Right cardiac atrium (tissue), 5 donors: ENCODE measurements around the gene CDKAL1. TPM values are rescaled to one million over a fixed set of nuclear protein-coding genes. Genes with fewer than 3 reads are reported as not detected.

Experiments used
- ATAC-seq, 2 donors: fragments of 200-7000 bp; cut with Tn5 transposase; one replicate each; pipeline versions ENCODE4 v1.8.0 to v1.9.1; 2020; ENCODE audit warnings: moderate library complexity in 2 of 2, mild to moderate bottlenecking in 1 of 2
- DNase-seq, 3 donors: peaks; one replicate each; pipeline ENCODE4 v3.0.0-alpha.2; 2020
- H3K27ac ChIP-seq: one replicate; pipeline ENCODE4 v1.5.1; 2013; ENCODE audit warnings: mild to moderate bottlenecking, low read length, control low read depth, moderate library complexity
- H3K27me3 ChIP-seq: one replicate; pipeline ENCODE4 v1.6.1; 2013; ENCODE audit not compliant: control insufficient read depth, insufficient read depth
- H3K4me1 ChIP-seq: one replicate; pipeline ENCODE4 v1.6.1; 2013; ENCODE audit warnings: low read length; ENCODE audit not compliant: control insufficient read depth, insufficient read depth
- H3K4me3 ChIP-seq: one replicate; pipeline ENCODE4 v1.5.1; 2013; ENCODE audit warnings: low read length, control low read depth
- H3K9me3 ChIP-seq: one replicate; pipeline ENCODE4 v1.6.1; 2013; ENCODE audit warnings: low read length; ENCODE audit not compliant: control insufficient read depth
- WGBS: extraction: QIAGEN DNeasy Blood & Tissue Kit; methylation state at CpG from one replicate; pipeline ENCODE4 v1.1.7; 2013; 5-methylcytosine and 5-hydroxymethylcytosine counted together
- intact Hi-C, 4 donors: fragments of 100-400 bp; cut with DNase I; formaldehyde crosslinking; loops; one replicate each; pipeline versions ENCODE4 v1.11.0 to v1.14.0; 2022 to 2023
- polyA plus RNA-seq: library from polyadenylated mRNA; stranded (reverse); fragments of 200-250 nt; gene quantifications from one replicate; pipeline ENCODE4 v1.2.3, GENCODE V29; 2013
- total RNA-seq, 4 donors: library from RNA; stranded (reverse); fragmentation: NEBNext Ultra II Directional; extraction: Animal tissue kit (Norgen Biotek cat#: 25700); gene quantifications; one replicate each; pipeline ENCODE4 v1.2.1, GENCODE V29; 2021
- donor health status: healthy with polysubstance abuse.
- donor health status: DM: no; HTN: yes; CAD: no.
- donor health status: DM: no; HTN: no; CAD: no.
- donor health status: DM: no; HTN: yes; CAD: no; lungs with severe emphysema.
- donor health status: DM: yes; HTN: yes; CAD: no.

The CDKAL1 gene
- total and polyA plus RNA-seq, 5 donors = 3.6 to 11.5 (median 10.8) TPM

DNA sequence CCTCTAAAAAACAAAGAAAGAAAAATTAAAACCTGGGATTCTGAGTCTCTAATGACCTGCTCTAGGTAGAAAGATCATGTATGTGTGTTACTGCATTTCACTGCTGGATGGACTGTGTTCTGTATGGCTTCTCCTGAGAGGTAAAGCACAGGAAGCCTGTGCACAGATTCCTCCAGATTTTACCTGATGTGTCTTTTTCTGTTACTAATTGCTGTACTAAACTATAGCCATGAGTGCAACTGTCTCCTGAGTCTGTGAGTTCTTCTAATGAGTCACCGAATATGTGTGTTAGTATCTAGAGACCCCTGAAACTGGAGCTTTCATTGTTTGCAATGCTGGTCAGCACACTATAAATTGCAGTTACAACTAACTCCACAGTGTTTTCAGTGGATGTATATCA is 270.8 kb downstream of the CDKAL1 start:
- Histone ChIP-seq H3K4me3 (no peak overlapping the region), H3K27me3 (no peaks in the 10 kb centered on the region), H3K9me3 (no peaks in the 10 kb centered on the region), H3K27ac (no peak overlapping the region), H3K4me1 (no peaks in the 10 kb centered on the region)
- 70% methylated on average over 1 of the region's 1 CpG for WGBS
- ATAC-seq (no peak), DNase-seq (no peak)
- intact Hi-C loops = no loop called here

DNA sequence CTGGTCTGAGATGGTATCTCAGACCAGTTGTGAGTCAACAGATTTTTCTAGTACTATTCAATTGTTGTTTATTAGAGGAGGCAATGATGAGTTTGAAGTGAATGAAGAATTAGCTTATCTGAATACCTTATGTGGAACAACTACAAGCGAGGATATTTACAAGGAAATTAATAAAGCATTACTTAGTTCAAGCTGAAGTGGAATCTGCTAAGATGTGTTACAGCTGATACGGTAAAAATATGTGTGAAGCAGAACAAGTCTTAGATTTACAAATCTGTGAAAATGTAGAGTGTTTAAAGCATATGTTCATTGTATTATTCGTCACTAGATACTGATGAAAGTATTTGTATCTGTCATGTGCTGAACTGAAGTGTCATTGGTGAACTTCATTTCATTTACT is 272.4 kb downstream of the CDKAL1 start:
- Histone ChIP-seq H3K4me1 (peaks cover 5% of the 10 kb centered on the region), H3K4me3 (no peak overlapping the region), H3K27ac (no peak overlapping the region), H3K27me3 (no peaks in the 10 kb centered on the region), H3K9me3 (no peaks in the 10 kb centered on the region)
- DNase-seq = no peak
- WGBS = 97% methylated on average over 3 of the region's 3 CpGs
- intact Hi-C loops = no loop called here
- ATAC-seq = no peak

DNA sequence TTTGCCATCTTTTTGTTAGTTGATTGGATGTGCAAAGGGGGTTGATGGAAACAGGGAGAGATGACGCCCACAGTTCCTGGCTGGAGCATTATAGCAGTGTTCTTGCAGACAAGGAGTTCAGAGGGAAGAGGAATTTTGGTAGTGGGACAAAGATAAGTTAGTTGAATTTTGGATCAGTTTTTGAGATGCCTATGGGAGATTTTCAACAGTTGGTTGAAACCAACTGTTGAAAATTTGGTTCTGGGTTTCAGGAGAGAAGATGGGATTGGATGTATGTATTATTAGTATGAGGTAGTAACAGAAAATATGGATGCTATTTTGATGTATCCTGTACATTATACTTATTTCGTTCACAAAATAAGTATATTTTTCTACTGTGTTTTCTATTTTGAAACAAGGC is 274.2 kb downstream of the CDKAL1 start:
- ATAC-seq (no peak), DNase-seq (no peak)
- intact Hi-C loops = no loop called here
- WGBS = 61% methylated on average over 2 of the region's 2 CpGs
- Histone ChIP-seq H3K27me3 (no peaks in the 10 kb centered on the region), H3K4me3 (no peak overlapping the region), H3K27ac (no peak overlapping the region), H3K4me1 (peaks cover 5% of the 10 kb centered on the region), H3K9me3 (no peaks in the 10 kb centered on the region)

DNA sequence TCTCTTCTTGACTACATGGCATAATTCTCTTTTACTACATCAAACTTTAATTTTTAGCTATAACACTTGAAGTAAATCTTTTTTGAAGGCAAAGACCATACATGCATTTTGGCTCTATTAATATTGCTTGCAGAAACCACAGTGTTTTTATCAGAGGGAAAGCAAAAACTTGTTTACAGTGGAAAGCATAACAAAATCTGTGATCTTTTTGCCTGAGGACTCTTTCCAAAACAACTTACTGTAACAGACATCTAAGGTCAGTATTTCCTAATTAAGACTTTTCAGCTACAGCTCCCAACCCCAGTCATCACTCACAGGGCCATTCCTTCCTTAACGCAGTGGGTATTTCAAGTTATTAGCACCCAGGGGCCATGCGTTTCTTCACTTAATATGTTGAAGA is 274.7 kb downstream of the CDKAL1 start:
- ATAC-seq = peak in 1 of 2 donors; percentile 76

DNA sequence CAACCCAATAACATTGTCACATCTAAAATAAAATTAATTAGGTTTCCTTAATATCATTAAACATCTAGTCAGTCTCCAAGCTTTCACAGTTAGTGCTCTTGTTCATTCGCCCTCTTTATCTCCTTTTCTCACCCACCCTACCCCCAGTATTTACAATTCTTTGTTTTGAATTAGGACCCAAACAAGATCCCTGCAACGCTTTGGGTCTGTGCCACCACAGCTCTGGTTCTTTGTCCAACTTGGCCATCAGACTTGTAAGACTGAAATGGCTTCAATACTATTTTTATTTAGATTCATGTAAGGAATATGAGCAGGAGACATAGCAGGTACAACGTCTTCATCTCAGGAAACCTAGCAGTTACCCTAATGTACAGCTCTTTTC is 276.5 kb downstream of the CDKAL1 start:
- peak; percentile 49 to 70 (median 53) for DNase-seq
- 44% methylated on average over 3 of the region's 3 CpGs for WGBS
- ATAC-seq = no peak
- Histone ChIP-seq H3K27ac (no peak overlapping the region), H3K27me3 (no peaks in the 10 kb centered on the region), H3K4me3 (no peak overlapping the region), H3K4me1 (peaks cover 5% of the 10 kb centered on the region), H3K9me3 (no peaks in the 10 kb centered on the region)
- intact Hi-C loops = no loop called here

More for the DNA sequence above, 274.7 kb downstream of the CDKAL1 start:
- peaks cover 5% of the 10 kb centered on the region for H3K4me1 ChIP-seq
- H3K27me3 ChIP-seq = no peaks in the 10 kb centered on the region
- no peak overlapping the region for H3K4me3 ChIP-seq
- DNase-seq = no peak
- intact Hi-C loops = no loop called here
- H3K27ac ChIP-seq = no peak overlapping the region
- H3K9me3 ChIP-seq = no peaks in the 10 kb centered on the region
- 46% methylated on average over 2 of the region's 2 CpGs for WGBS

DNA sequence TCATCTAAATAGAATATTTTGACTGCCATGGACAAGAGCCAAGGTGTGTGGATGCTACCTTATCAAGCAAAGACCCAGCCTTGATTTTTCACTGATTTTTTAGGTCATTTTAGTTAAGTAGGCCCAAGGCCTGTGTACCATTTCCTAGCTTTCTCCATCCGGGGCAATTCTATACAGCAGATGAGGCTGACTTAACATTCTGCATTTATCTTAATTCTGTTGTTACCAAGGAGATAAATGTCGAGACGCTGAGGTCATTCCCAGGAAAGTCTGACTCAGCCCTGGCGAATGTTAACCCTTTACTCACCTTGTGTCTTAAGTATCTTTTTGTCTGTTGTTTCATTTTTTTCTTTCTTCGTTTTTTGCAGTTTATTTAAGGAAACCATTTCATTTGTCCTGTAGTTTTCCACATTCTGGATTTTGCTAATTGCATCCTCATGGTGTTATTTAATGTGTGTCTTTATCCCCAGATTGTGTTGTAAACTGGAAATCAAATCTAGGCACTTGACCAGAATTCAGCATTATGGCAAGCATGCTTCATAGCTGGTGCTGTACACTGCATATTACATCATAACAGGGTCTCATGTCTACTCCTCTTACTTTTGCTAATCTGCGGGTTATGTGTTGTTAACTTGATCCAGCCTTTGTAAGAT is 277.0 kb downstream of the CDKAL1 start:
- no peak overlapping the region for H3K4me3 ChIP-seq
- H3K4me1 ChIP-seq = peaks cover 5% of the 10 kb centered on the region
- H3K27me3 ChIP-seq = no peaks in the 10 kb centered on the region
- H3K27ac ChIP-seq = no peak overlapping the region
- no peaks in the 10 kb centered on the region for H3K9me3 ChIP-seq
- intact Hi-C loops = no loop called here
- no peak for DNase-seq
- ATAC-seq = peak; percentile 33 to 51
- 22% methylated on average over 6 of the region's 6 CpGs for WGBS

DNA sequence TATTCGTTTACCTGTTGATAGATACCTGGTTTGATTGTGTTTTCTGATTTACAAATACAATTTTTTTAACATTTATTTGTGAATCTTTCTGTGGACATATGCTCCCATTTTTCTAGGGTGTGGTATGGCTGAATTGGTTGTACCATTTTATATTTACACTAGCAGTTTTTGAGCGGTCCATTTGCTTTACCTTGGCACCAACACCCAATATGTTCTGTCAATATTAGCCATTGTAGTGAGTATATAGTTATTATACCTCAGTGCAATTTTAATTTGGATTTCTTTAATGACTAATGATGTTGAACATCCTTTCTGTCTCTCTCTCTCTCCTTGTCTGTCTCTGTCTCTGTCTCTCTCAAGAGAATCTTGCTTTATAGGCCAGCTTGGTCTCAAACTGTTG is 278.5 kb downstream of the CDKAL1 start:
- no peaks in the 10 kb centered on the region for H3K27me3 ChIP-seq
- H3K9me3 ChIP-seq = no peaks in the 10 kb centered on the region
- DNase-seq = no peak
- H3K4me1 ChIP-seq = peaks cover 5% of the 10 kb centered on the region
- WGBS = 98% methylated on average over 2 of the region's 2 CpGs
- ATAC-seq = no peak
- H3K4me3 ChIP-seq = no peak overlapping the region
- intact Hi-C loops = no loop called here
- H3K27ac ChIP-seq = no peak overlapping the region

DNA sequence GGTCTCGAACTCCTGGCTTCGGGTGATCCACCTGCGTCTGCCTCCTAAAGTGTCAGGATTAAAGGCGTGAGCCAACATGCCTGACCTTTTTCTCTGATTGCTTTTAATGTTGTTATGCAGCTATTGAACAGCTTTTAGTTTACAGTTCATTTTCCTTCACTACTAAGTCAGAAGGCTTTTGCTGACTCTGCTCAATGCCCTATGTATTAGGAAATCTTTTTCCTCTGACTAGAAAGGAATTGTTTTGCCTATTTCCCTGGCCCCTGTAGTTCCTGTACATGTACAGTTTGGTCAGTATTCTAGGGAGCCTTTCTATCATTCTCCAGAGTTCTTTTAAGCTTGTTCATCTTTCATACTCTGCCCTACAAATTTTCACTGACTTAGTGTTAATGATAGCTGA is 280.2 kb downstream of the CDKAL1 start:
- Histone ChIP-seq H3K4me1 (peaks cover 5% of the 10 kb centered on the region), H3K9me3 (no peaks in the 10 kb centered on the region), H3K27ac (no peak overlapping the region), H3K27me3 (no peaks in the 10 kb centered on the region), H3K4me3 (no peak overlapping the region)
- no peak for ATAC-seq
- DNase-seq = no peak
- intact Hi-C loops = no loop called here
- WGBS = 96% methylated on average over 4 of the region's 4 CpGs

DNA sequence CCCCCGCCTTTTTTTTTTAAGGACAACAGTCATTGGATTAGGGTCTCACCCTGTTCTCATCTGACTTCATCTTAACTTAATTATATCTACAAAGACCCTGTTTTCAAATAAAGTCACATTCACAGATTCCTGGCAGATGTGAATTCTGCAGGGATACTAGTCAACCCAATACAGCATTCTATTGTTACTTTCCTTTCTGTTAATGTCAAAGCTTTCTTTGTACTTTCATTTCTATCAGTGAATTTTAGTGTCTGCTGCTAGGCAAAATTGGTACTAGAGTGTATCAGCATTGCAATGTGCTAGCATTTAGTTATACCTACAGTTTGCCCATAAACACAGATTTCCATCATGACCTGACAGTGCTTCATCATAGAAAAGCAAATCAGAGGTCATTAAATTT is 281.9 kb downstream of the CDKAL1 start:
- no peak overlapping the region for H3K4me3 ChIP-seq
- peaks cover under 1% of the 10 kb centered on the region for H3K4me1 ChIP-seq
- intact Hi-C loops = no loop called here

DNA sequence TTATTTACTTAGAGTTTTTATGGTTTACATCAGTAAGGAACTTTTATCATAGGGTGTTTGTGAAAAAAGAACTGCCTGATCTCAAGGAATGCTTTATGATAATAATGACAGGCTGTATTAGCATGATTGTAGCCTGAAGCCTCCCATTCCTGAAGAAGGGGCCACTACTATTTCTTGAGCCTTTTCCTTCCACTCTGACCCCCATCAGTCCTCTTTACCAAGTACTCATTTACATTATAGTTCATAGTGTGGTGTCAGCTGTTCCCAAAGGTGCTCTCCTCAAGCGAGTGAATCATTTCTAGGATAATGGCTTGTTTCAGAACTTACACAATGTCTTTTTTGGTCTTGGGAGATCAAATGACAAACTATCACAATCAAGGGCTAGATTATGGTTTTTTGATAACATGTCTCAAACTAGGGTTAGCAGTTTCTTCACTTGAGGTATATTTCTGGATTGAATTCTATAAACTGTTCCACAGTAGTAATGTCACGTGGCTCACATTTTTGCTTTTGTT is 283.6 kb downstream of the CDKAL1 start:
- intact Hi-C loops = no loop called here
- no peak overlapping the region for H3K4me3 ChIP-seq

More for the DNA sequence above, 281.9 kb downstream of the CDKAL1 start:
- no peaks in the 10 kb centered on the region for H3K27me3 ChIP-seq
- no peak overlapping the region for H3K27ac ChIP-seq
- no peak for DNase-seq
- 0% methylated on average over 1 of the region's 1 CpG for WGBS
- no peaks in the 10 kb centered on the region for H3K9me3 ChIP-seq
- no peak for ATAC-seq

DNA sequence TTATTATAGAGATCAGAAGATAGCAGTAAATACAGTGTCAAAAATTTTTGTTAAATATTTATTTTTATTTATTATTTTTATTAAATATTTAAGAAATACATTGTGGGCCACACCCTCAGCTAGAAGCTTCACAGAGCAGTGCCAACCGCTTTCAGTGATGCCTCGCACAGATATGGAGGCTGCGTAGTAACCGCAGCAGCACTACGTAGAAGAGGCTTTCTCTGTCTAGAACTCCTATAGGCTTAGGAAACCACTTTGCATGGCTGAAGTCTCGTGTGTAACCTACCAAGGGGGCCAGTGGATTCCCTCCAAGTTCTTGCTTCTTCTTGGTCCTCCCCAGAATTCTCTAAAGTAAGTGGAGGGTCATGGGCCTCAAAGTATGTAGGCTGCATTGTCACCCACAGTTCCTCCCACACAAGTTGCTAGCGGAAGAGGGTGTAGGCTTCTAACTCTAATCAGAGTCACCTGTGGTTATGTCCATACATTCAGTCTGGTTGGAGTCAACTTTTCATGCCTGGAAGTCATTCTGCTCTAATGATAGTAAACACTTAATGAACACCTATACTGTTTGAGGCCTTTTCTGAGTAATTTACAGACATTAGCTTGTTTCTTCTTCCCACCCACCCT is 285.6 kb downstream of the CDKAL1 start:
- Histone ChIP-seq H3K27me3 (no peaks in the 10 kb centered on the region), H3K9me3 (no peaks in the 10 kb centered on the region), H3K27ac (no peak overlapping the region), H3K4me1 (no peaks in the 10 kb centered on the region), H3K4me3 (no peak overlapping the region)
- 98% methylated on average over 7 of the region's 7 CpGs for WGBS
- intact Hi-C loops = no loop called here
- no peak for DNase-seq
- ATAC-seq = no peak

More for the DNA sequence above, 283.6 kb downstream of the CDKAL1 start:
- H3K9me3 ChIP-seq = no peaks in the 10 kb centered on the region
- H3K27ac ChIP-seq = no peak overlapping the region
- 98% methylated on average over 2 of the region's 2 CpGs for WGBS
- ATAC-seq (no peak), DNase-seq (no peak)
- H3K27me3 ChIP-seq = no peaks in the 10 kb centered on the region
- H3K4me1 ChIP-seq = no peaks in the 10 kb centered on the region
